GM19452 (cell line): ENCODE data around the gene SLIT2.
A peak's percentile ranks its signal among the peaks of the same experiment; 100 is the strongest.

Experiments
- ATAC-seq: cut with Tn5 transposase; IDR thresholded peaks from one replicate; pipeline ENCODE4 v1.9.1; 2021; ENCODE audit not compliant: unreplicated experiment

Gene SLIT2

DNA sequence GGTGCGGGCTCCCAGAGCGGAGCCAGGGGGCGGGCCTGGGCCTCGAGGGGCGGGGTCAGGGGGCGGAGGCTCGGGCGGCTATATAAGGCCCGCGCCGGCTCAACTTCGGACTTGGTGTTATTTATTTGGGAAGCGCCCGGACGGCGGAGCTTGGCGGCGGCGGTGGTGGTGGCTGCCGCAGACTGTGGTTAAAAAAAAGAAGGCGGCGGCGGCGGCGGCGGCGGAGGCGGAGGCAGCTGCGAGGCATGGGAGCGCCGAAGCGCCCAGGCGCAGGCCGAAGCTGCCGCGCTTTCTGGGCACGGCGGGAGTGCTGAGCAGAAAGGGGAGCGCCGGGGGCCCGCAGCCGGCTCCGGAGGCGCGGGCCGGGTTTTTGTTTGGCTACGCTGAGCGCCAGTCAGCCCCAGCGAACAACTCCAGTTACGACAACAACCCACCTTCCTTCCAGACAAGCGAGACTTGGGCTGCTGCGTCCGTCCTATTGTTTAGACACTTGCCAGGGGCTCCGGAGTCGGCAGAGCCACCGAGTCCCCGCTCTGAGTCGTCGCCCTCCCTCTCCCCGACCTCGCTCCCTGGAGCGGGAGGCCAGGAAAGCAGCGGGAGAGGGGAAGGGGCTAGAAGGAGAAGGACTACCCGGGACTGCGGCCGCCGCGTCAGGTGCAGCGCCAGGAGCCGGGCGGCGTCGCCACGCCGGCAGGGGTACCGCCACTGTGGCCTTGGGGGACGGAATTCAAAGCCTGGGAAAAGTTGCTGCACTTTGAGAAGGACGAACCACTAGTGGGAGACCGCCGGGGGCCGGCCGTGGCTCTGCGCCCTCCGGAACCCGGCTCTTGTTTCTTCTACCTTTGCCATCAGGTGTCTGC lies at the start of gene SLIT2:
TSS of gene SLIT2 (plus strand) at position 110 of the 860 bp plus-strand sequence. CDS start 1,911 bp downstream, outside the sequence.
- ATAC-seq, result peak; percentile 69

DNA sequence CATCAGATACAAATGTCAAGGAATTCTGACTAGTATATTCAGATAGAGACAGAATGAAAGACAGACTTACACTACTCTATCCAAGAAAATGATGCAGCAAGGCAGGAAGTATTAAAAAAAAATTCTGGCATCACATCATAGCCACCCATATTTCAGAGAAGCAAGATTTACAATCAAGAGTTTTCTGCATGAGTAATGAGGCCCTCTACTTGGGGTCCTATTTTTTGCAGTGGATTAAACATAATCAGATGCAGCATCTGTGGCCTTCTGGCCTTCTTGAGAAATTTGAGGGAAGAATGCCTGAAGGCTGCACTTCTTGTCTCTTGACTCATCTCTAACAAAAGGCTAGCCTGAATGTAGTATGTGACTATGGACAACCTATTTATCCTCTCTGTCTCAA lies 48.2 kb upstream of the SLIT2 start:
- ATAC-seq, result no peak

DNA sequence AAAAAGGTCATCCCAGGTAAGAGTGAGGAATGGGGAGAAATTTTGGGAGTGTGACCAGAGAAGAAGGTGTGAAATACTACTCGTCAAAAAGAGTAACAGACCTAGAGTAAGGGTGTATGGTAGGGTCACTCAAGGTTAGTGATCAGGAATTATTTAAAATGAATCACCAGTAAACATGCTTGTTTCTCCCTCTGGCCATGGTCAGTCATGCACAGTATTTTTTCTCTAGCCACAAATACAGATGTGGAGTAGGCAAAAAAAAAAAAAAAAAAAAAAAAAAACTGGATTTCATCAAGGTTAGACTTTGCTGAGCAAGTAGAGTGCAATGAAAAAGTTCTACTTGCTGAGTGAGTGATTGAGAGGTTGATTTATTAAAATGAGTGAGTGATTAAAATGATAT lies 34.2 kb upstream of the SLIT2 start:
- ATAC-seq, result no peak

- ATAC-seq, result no peak
Observed at GRCh38 chr4:20217951-20218350, 33.8 kb upstream of the SLIT2 start.

DNA sequence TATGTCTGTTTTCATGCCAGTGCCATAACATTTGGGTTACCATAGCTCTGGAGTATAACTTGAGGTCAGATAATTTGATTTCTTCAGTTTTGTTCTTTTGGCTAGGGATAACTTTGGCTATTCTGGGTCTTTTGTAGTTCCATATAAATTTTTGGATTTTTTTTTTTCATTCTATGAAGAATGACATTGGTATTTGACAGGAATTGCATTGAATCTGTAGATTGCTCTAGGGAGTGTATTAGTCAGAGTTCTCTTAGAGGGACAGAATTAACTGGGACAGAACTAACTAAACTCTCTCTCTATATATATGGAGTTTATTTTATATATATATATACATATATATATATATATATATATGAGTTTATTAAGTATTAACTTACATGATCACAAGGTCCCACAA lies 32.2 kb upstream of the SLIT2 start:
- no peak for ATAC-seq

DNA sequence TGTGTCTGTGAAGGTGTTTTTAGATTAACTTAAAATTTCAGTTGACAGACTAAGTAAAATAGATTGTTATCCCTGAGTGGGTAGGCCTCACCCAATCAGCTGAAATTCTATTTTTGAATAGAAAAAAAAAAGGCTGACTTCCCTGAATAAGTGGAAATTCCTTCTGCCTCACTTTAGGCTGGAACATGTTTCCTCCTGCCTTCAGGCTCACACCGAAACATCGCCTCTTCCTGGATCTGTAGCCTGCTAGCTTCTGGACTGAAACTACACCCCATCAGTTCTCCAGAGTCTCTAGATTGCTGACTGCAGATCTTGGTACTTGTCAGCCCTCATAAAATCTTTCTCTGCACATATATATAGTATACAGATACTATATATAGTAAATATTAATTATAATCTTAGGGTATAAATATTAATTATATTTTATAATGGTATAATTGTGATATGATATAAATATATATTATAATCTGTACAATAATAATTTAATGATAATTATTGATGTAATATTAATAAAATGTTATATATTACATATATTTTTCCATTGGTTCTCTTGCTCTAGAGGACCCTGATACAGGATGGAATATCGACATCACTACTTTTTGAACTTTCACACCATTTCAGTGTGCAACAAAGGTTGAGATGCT lies 13.7 kb upstream of the SLIT2 start:
- ATAC-seq, result no peak

DNA sequence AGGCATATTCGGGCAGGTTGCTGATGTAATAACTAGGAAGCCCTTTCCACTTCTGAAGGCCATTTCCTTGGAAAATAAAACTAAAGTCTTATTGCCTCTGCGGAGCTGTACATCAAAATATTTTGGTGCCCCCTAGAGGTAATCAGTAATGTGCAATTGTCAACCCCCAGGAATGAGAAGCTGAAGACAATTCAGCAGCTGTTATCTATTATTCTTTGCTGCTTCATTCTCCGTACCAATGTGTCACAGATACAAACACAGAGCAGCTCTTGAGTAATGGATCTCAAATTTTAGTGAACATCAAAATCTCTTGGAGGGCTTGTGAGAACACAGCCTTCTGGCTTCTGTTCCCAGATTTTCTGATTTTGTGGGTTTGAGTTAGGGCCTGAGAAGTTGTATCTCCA lies 3.5 kb upstream of the SLIT2 start:
- no peak for ATAC-seq

- no peak for ATAC-seq
Observed at GRCh38 chr4:20249333-20249732, 2.4 kb upstream of the SLIT2 start.

GRCh38 chr4:20251031-20251795 lies 492 bp upstream of the SLIT2 start:
- ATAC-seq, result peak; percentile 13

DNA sequence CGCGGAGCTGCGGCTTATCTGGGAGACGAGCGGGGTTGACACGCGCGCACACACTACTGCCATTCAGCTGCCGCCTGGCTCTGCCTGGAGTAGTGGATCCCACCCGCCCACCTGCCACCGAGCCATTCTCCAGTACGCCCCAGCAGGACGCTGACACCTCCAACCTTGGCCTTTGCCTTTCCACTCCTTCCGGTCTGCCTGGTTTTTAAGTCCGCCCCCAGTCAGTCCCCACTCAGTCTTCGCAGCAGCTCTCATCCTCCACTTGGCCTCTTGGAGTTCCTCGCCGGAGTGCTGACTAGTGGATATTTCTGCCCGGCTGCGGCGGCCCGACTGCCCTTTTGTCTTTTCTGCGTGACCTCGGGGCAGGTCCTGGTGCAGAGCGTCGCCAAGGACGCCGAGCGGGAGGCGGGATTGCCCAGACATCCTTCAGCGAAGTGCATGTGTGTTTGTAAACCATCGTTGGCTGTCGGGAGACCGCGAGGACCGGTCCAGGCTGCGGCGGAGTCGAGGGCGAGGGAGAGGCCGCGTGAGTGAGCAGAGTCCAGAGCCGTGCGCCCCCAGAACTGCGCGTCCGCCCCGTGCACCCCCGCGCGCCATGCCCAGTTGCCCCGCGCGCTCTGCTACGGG lies 1.1 kb downstream of the SLIT2 start:
- ATAC-seq, result no peak

DNA sequence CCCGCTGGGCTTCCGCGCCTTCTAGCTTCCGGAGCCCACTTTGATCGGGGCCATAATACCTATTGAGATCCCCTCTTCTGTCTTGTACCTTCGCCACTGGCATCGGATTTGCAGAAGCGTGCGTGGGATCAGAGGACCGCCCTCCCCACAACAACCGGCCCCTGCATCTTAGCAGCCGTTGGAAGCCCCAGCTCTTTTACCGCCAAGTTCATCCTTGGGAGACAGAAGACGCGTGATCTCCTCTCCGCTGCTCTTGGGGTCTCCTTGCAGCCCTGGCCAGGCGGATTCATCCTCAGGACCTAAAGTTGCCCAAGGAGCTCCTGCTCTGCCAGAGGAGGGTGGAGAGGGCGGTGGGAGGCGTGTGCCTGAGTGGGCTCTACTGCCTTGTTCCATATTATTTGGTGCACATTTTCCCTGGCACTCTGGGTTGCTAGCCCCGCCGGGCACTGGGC lies 1.6 kb downstream of the SLIT2 start:
- no peak for ATAC-seq

DNA sequence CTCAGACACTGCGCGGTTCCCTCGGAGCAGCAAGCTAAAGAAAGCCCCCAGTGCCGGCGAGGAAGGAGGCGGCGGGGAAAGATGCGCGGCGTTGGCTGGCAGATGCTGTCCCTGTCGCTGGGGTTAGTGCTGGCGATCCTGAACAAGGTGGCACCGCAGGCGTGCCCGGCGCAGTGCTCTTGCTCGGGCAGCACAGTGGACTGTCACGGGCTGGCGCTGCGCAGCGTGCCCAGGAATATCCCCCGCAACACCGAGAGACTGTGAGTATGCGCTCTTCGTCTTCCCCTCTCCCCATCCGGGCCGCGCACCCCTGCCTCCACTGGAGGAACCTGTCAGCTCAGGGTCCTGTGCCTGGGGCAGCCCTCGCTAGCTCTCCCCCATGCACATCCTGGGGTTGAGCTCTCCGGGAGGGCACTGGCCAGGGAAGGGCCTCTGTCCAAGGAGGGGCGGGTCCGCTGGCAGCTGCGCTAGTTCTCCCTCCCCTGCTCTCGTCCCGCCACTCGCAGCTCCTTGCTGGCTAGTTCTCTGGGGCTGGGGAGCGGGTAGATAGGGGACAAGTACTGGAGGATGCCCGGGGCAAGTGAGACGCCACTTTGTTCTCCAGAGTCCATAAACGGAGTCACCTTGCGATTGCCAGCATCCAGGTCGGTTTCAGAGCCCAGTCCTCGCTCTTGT lies 2.2 kb downstream of the SLIT2 start:
- no peak for ATAC-seq

- no peak for ATAC-seq
Observed at GRCh38 chr4:20254511-20255250, 3.0 kb downstream of the SLIT2 start.

GRCh38 chr4:20255251-20255586 lies 3.5 kb downstream of the SLIT2 start:
- ATAC-seq, result no peak

DNA sequence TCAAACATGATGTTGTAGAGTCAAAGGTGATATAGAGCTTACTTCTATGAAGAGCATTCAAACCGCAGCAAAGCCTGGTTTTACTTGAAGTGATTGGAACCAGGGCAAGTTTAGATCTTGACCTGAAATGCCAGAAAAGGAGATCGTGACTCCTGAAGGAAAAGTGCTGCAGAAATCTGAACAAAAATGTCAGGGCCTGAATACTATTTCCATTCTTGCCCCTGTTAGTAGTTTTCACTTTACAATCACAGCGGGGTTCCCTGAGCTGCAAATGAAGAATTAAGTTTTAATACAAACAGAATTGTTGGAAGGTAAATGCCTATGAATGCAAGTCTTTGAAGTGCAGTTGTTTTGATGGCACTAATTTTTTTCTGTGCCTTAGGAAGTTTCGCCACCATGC lies 4.1 kb downstream of the SLIT2 start:
- ATAC-seq, result no peak

GRCh38 chr4:20256381-20256881 lies 4.7 kb downstream of the SLIT2 start:
- no peak for ATAC-seq

DNA sequence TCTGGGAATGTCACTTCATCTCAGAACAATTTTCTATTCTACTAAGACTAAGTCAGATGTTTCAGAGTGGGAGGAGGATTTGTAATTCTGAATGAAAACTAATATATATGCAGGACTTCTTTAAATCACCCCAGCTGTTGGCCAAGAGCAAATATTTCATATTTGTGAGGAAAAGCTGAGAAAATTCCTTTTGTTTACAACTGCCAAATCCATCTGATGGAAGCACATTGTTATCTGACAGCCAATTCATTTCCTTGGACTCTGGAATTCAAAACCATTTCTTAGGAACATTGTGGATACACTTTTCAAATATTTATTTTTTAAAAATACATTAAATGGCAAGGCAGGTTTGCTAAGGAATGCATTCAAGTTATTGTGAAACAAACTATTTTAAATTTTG lies 8.0 kb downstream of the SLIT2 start:
- no peak for ATAC-seq

DNA sequence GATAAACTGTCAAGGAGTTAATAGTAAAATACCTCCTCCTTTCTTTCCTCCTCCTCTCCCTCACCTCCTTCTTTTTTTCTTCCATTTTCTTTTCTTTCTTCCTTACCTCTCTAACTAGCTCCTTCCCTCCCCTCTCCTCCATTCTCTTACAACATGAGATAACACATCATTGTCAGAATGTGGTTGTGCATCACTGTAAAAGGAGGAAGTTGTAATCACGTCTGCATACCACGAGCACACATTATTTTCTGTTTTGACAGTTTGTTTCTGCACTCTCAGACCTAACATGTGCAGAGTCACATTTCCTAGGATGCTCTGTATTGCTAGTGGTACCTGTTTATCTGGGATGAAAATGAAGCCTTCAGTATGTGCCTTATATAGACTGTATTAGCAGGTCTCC lies 9.1 kb downstream of the SLIT2 start:
- no peak for ATAC-seq

DNA sequence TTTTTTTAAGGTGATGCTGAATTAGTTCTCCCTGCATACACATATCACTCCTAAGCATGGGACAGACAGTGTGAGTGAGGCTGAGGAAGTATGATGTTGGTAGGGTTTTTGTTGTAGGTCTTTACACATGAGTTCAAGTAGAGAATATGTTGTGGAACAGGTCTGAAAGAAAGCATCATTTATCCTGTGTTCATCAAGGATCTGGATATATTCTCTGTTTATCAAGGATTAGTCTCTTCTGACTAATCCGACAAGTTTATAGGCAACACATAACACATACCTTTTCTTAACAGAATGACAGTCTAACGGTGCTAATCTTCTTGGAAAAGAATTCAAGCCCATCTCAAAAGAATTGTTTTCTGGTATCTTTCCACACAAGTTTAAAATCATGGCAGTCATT lies 10.5 kb downstream of the SLIT2 start:
- ATAC-seq, result no peak

- ATAC-seq, result no peak
Observed at GRCh38 chr4:20264688-20265087, 13.0 kb downstream of the SLIT2 start.
